Measurements from ENCODE around the gene ZNF408. TPM values are rescaled to one million over a fixed set of nuclear protein-coding genes. Genes with fewer than 3 reads are reported as not detected.

The ZNF408 gene
- total RNA-seq, 1 experiment from 2014 or later = 19.8 TPM

GRCh38 chr11:46698597-46698996, 2.2 kb upstream of the ZNF408 start:
- Histone ChIP-seq H3K4me1 (ENCODE audit: control insufficient read depth, insufficient read depth, low read length) (peaks cover 8% of the 10 kb centered on the region; the same call in 1 of the 2 replicates), H3K36me3 (ENCODE audit: control insufficient read depth, insufficient read depth, low read length) (peaks cover 10% of the 10 kb centered on the region), H3K27ac (ENCODE audit: low read length) (no peak overlapping the region), H3K4me3 (ENCODE audit: low read depth in 2 of 2, low read length in 2 of 2) (no peak overlapping the region), H3K27me3 (ENCODE audit: control insufficient read depth, insufficient read depth, low read length) (no peaks in the 10 kb centered on the region), H3K9me3 (ENCODE audit: control insufficient read depth, insufficient read depth, low read depth, low read length) (no peaks in the 10 kb centered on the region)
- no peak for ATAC-seq
- ChIA-PET CTCF (interaction anchor here (0.6 kb wide), 1 partner anchor 222 kb away, joined by 3 read pairs; no protein-coding TSS in a partner anchor), POLR2A (interaction anchor here (0.6 kb wide), 1 partner anchor 82 kb away, joined by 10 read pairs; no protein-coding TSS in a partner anchor)
- no TSS peak for BruUV-seq (replicated peaks)
- intact Hi-C loops (cut with micrococcal nuclease; ENCODE audit: unreplicated experiment) (no loop called here), in situ Hi-C loops (cut with HindIII; ENCODE audit: low pct_unique_long_range_greater_than_20kb, low sequenced_read_pairs) (no loop called here)
- no peak for DNase-seq (ENCODE audit: low read depth, low spot score)
- no peak for TF ChIP-seq POLR2AphosphoS5 (IDR thresholded peaks at IDR 0.05; ENCODE audit: low read depth, low read length)
- TF ChIP-seq TCF7L2 (IDR thresholded peaks at IDR 0.05; ENCODE audit: low read depth, low read length) = no peak
- TF ChIP-seq REST (IDR thresholded peaks at IDR 0.05; ENCODE audit: insufficient read depth in 1 of 2, low read depth in 2 of 2, low read length in 1 of 2) = no peak
- no peak for TF ChIP-seq CTCF (IDR thresholded peaks at IDR 0.05)
- TF ChIP-seq SIN3A (IDR thresholded peaks at IDR 0.05; ENCODE audit: borderline replicate concordance, insufficient read depth, low read depth, low read length) = no peak

- DNase-seq (ENCODE audit: low read depth, low spot score) (no peak), ATAC-seq (peak; percentile 17)
- ChIA-PET POLR2A (interaction anchor here (0.6 kb wide), 1 partner anchor 36 kb away, joined by 3 read pairs; no protein-coding TSS in a partner anchor), CTCF (no interaction called here)
- H3K36me3 ChIP-seq (ENCODE audit: control insufficient read depth, insufficient read depth, low read length) = peaks cover 10% of the 10 kb centered on the region
- TSS peak; percentile 89 for BruUV-seq (replicated peaks)
- TF ChIP-seq POLR2AphosphoS5 (IDR thresholded peaks at IDR 0.05; ENCODE audit: low read depth, low read length) = no peak
- TF ChIP-seq TCF7L2 (IDR thresholded peaks at IDR 0.05; ENCODE audit: low read depth, low read length) = no peak
- TF ChIP-seq REST (IDR thresholded peaks at IDR 0.05; ENCODE audit: insufficient read depth in 1 of 2, low read depth in 2 of 2, low read length in 1 of 2) = no peak
- TF ChIP-seq SIN3A (IDR thresholded peaks at IDR 0.05; ENCODE audit: borderline replicate concordance, insufficient read depth, low read depth, low read length) = no peak
- intact Hi-C loops (cut with micrococcal nuclease; ENCODE audit: unreplicated experiment) (no loop called here), in situ Hi-C loops (cut with HindIII; ENCODE audit: low pct_unique_long_range_greater_than_20kb, low sequenced_read_pairs) (no loop called here)
- no peaks in the 10 kb centered on the region for H3K27me3 ChIP-seq (ENCODE audit: control insufficient read depth, insufficient read depth, low read length)
- H3K4me3 ChIP-seq (ENCODE audit: low read depth in 2 of 2, low read length in 2 of 2) = peak overlapping the region; percentile 90 to 99
- H3K9me3 ChIP-seq (ENCODE audit: control insufficient read depth, insufficient read depth, low read depth, low read length) = no peaks in the 10 kb centered on the region
- peak overlapping the region; percentile 99 for H3K27ac ChIP-seq (ENCODE audit: low read length)
- H3K4me1 ChIP-seq (ENCODE audit: control insufficient read depth, insufficient read depth, low read length) = peaks cover 8% of the 10 kb centered on the region; the same call in 1 of the 2 replicates
Measured at GRCh38 chr11:46701078-46701654, 335 bp downstream of the ZNF408 start.

Measured in Panc1 (cell line).